ENCODE data around the gene IER2. TPM values are rescaled to one million over a fixed set of nuclear protein-coding genes. Genes with fewer than 3 reads are reported as not detected.

Gene IER2
- total and polyA plus RNA-seq, 9 of the 15 experiments (the other 6 are each of a cell fraction or from before 2014, with no cell fraction given) = 4.5 to 205 (median 23.7) TPM

GRCh38 chr19:13163609-13164342 is 13.6 kb downstream of the IER2 start (continued):
- TF ChIP-seq ZBTB8A (IDR thresholded peaks at IDR 0.05; ENCODE audit: partially characterized antibody) = no peak
- no peak for TF ChIP-seq ZNF398 (CRISPR knock-in tag; IDR thresholded peaks at IDR 0.05)
- no peak for TF ChIP-seq SETDB1 (IDR thresholded peaks at IDR 0.05; ENCODE audit: low read length)
- peak; percentile 52 for TF ChIP-seq CHD2 (IDR thresholded peaks at IDR 0.05; ENCODE audit: low read depth, low read length)
- 0 out of 2 replicates have a peak, but pooled peaks have one; percentile 8 for TF ChIP-seq SMARCA5 (IDR thresholded peaks at IDR 0.05)
- TF ChIP-seq ZNF740 (CRISPR knock-in tag; IDR thresholded peaks at IDR 0.05) = no peak; the same call in none of the 2 replicates
- peak in 1 of 2 experiments; percentile 82; a peak in 2 of 4 replicates for TF ChIP-seq ZNF740 (tag; IDR thresholded peaks at IDR 0.05)
- TF ChIP-seq ID3 (CRISPR knock-in tag; IDR thresholded peaks at IDR 0.05) = no peak
- peak; percentile 39; the same call in 1 of the 2 replicates for TF ChIP-seq ID3 (tag; IDR thresholded peaks at IDR 0.05)
- 0 out of 2 replicates have a peak, but pooled peaks have one; percentile 9 for TF ChIP-seq XRCC5 (IDR thresholded peaks at IDR 0.05; ENCODE audit: low read depth, low read length)
- TF ChIP-seq ZBTB40 (IDR thresholded peaks at IDR 0.05) = 0 out of 2 replicates have a peak, but pooled peaks have one; percentile 36
- no peak for TF ChIP-seq ZBTB40 (CRISPR knock-in tag; IDR thresholded peaks at IDR 0.05)
- TF ChIP-seq ATF3 (IDR thresholded peaks at IDR 0.05) = peak; percentile 54
- no peak for TF ChIP-seq ATF3 (CRISPR knock-in tag; conservative IDR thresholded peaks at IDR 0.05)
